A673 (cell line): ENCODE results near the gene MMEL1.

Experiments
- EZH2 ChIP-seq: fragments of 200-600 bp; sonication (generic); IDR thresholded peaks from 2 replicates; pipeline ENCODE4 v1.6.1; 2017; ENCODE audit warnings: borderline replicate concordance, low read depth, mild to moderate bottlenecking, mixed read lengths, antibody characterized with exemption, low read length; ENCODE audit not compliant: poor library complexity, severe bottlenecking
- TF ChIP-seq, protein P1 (sequence below): fragments of 300-800, 200-600 bp; sonication (generic); conservative IDR thresholded peaks from 2 replicates; pipeline ENCODE4 v1.5.1; 2017; ENCODE audit warnings: low read depth, mild to moderate bottlenecking, antibody characterized with exemption, low read length, moderate library complexity, mixed read lengths

DNA sequence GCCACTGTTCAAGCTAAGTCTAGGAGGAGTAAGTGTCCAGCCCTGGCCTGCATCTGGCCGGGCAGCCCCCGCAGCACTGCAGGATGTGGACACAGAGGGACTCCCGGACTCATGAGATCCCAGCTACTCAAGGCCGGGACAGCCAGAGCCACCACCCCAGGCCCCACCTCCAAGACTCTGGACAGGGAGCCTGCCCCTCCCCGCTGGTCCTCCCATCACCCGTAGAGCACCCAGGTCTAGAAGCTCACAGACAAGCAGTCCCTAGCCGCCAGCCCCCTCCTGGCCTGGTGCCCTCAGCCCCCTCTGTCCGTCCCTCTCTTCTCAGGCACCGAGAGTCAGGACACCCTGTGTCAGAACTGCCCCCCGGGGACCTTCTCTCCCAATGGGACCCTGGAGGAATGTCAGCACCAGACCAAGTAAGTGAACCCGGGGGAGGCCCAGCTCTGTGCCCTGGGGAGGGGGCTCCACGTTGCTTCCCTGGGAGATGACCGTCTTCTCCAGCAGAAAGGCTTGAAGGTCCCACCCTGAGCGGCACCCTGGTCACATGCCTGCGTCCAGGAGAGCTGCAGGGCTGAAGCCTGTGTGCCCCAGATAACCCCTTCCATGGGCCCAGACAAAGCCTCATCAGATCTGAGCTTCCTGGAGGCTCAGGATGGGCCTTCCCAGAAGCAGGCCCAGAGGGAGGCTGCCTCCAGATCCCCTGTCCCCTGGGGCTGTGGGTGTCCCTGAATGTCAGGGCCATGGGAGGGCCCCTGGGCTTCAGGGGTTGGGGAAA, 72.3 kb downstream of the MMEL1 start:
- TF ChIP-seq, protein P1, sequence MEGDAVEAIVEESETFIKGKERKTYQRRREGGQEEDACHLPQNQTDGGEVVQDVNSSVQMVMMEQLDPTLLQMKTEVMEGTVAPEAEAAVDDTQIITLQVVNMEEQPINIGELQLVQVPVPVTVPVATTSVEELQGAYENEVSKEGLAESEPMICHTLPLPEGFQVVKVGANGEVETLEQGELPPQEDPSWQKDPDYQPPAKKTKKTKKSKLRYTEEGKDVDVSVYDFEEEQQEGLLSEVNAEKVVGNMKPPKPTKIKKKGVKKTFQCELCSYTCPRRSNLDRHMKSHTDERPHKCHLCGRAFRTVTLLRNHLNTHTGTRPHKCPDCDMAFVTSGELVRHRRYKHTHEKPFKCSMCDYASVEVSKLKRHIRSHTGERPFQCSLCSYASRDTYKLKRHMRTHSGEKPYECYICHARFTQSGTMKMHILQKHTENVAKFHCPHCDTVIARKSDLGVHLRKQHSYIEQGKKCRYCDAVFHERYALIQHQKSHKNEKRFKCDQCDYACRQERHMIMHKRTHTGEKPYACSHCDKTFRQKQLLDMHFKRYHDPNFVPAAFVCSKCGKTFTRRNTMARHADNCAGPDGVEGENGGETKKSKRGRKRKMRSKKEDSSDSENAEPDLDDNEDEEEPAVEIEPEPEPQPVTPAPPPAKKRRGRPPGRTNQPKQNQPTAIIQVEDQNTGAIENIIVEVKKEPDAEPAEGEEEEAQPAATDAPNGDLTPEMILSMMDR = no peak
- TF ChIP-seq EZH2 = no peak
